ENCODE data around the gene GADD45G. TPM values are rescaled to one million over a fixed set of nuclear protein-coding genes. Genes with fewer than 3 reads are reported as not detected.

Gene GADD45G
- total RNA-seq, 1 donor from 2014 or later, result 16.2 TPM

- Histone ChIP-seq H3K4me3 (no peak overlapping the region), H3K9me3 (no peaks in the 10 kb centered on the region), H3K36me3 (no peaks in the 10 kb centered on the region), H3K27me3 (no peaks in the 10 kb centered on the region), H3K27ac (no peak overlapping the region), H3K4me1 (peaks cover 15% of the 10 kb centered on the region)
- TF ChIP-seq POLR2AphosphoS5 (IDR thresholded peaks at IDR 0.05; ENCODE audit: insufficient read depth in 1 of 2, low read depth in 1 of 2) (no peak), CTCF (IDR thresholded peaks at IDR 0.05) (no peak), POLR2A (IDR thresholded peaks at IDR 0.05) (no peak)
- no peak for DNase-seq (ENCODE audit: extremely low spot score in 2 of 2)
- intact Hi-C loops (cut with DNase I), result no loop called here
Measured at GRCh38 chr9:89630508-89630907, 25.7 kb downstream of the GADD45G start.

- Histone ChIP-seq H3K4me3 (no peak overlapping the region), H3K36me3 (no peaks in the 10 kb centered on the region), H3K4me1 (peaks cover 21% of the 10 kb centered on the region), H3K27ac (no peak overlapping the region), H3K27me3 (no peaks in the 10 kb centered on the region), H3K9me3 (no peaks in the 10 kb centered on the region)
- intact Hi-C loops (cut with DNase I), result no loop called here
- TF ChIP-seq POLR2A (IDR thresholded peaks at IDR 0.05) (no peak), POLR2AphosphoS5 (IDR thresholded peaks at IDR 0.05; ENCODE audit: insufficient read depth in 1 of 2, low read depth in 1 of 2) (no peak), CTCF (IDR thresholded peaks at IDR 0.05) (no peak)
- DNase-seq (ENCODE audit: extremely low spot score in 2 of 2), result no peak
Measured at GRCh38 chr9:89631384-89631783, 26.6 kb downstream of the GADD45G start.

DNA sequence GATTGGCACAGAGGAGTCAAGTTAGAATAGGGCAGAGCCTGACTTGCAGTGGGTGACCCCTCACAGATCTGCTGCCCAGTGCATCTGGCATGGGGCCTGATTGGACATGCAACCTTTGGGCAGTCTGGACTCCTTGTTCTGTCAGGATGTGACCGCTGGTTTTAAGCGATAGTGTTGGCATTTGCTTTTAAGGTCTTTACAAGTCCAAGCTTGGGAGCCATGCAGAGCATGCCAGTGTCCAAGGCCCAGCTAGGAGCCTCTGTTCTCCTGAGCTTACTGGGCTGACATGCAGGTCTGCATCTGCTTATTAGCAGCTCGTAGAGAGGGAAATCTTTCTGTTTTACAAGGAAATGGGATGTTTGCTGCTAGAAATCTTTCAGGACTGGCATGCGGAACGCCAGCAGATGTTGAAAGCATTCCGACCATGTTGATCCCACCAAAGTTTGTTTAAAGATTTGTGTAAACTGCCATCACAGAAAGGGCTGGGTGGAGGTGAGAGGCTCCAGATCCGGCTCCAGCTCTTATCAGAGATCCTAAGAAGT, 27.5 kb downstream of the GADD45G start:
- H3K27me3 ChIP-seq, result no peaks in the 10 kb centered on the region
- TF ChIP-seq CTCF (IDR thresholded peaks at IDR 0.05), result no peak
- TF ChIP-seq POLR2AphosphoS5 (IDR thresholded peaks at IDR 0.05; ENCODE audit: insufficient read depth in 1 of 2, low read depth in 1 of 2), result no peak
- no peak for TF ChIP-seq POLR2A (IDR thresholded peaks at IDR 0.05)
- no peak for DNase-seq (ENCODE audit: extremely low spot score in 2 of 2)
- H3K4me1 ChIP-seq, result peaks cover 21% of the 10 kb centered on the region
- no peak overlapping the region for H3K4me3 ChIP-seq
- no peak overlapping the region for H3K27ac ChIP-seq
- no peaks in the 10 kb centered on the region for H3K9me3 ChIP-seq
- H3K36me3 ChIP-seq, result no peaks in the 10 kb centered on the region
- intact Hi-C loops (cut with DNase I), result no loop called here

DNA sequence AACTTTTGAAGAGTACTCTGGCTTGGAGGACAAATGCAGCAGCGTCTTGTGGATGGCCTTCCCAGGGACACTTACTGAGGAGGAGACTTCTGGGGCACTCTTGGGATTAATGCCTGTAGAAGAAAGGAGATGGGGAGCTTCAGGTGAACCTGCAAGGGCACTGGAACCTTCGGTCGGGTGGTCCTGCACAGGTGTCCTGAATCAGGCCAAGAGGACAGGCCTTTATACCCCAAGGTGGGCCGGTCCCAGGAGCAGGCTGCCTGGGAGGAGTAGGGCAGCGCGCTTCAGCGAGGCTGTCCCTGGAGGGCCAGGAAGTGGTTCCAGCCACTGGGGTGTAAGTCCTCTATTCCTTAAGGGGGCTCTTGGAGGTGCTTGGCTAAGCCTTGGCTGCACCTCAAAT, 27.9 kb downstream of the GADD45G start:
- TF ChIP-seq CTCF (IDR thresholded peaks at IDR 0.05), result no peak
- no peak for TF ChIP-seq POLR2A (IDR thresholded peaks at IDR 0.05)
- TF ChIP-seq POLR2AphosphoS5 (IDR thresholded peaks at IDR 0.05; ENCODE audit: insufficient read depth in 1 of 2, low read depth in 1 of 2), result no peak
- Histone ChIP-seq H3K4me3 (no peak overlapping the region), H3K9me3 (no peaks in the 10 kb centered on the region), H3K4me1 (peaks cover 22% of the 10 kb centered on the region), H3K27ac (peak overlapping the region; percentile 10), H3K36me3 (no peaks in the 10 kb centered on the region), H3K27me3 (no peaks in the 10 kb centered on the region)
- no peak for DNase-seq (ENCODE audit: extremely low spot score in 2 of 2)
- intact Hi-C loops (cut with DNase I), result no loop called here

GRCh38 chr9:89633404-89633803, 28.6 kb downstream of the GADD45G start:
- no peak for DNase-seq (ENCODE audit: extremely low spot score in 2 of 2)
- H3K27me3 ChIP-seq, result no peaks in the 10 kb centered on the region
- intact Hi-C loops (cut with DNase I), result no loop called here
- H3K27ac ChIP-seq, result peak overlapping the region; percentile 10
- no peaks in the 10 kb centered on the region for H3K36me3 ChIP-seq
- H3K4me3 ChIP-seq, result no peak overlapping the region
- no peaks in the 10 kb centered on the region for H3K9me3 ChIP-seq
- H3K4me1 ChIP-seq, result peaks cover 28% of the 10 kb centered on the region
- TF ChIP-seq CTCF (IDR thresholded peaks at IDR 0.05) (no peak), POLR2A (IDR thresholded peaks at IDR 0.05) (no peak), POLR2AphosphoS5 (IDR thresholded peaks at IDR 0.05; ENCODE audit: insufficient read depth in 1 of 2, low read depth in 1 of 2) (no peak)

Data from vagina (tissue), 2 donors.